GM19193 (cell line): ENCODE measurements around the gene TWF2.

ENCODE experiments used
- POLR2A ChIP-seq: IDR thresholded peaks from 4 replicates; pipeline ENCODE4 v1.6.1; 2011; ENCODE audit not compliant: insufficient read depth, insufficient read length; ENCODE audit errors: extremely low read depth

TWF2 gene

GRCh38 chr3:52265387-52265786 lies 26.4 kb upstream of the TWF2 start:
- TF ChIP-seq POLR2A, result no peak

DNA sequence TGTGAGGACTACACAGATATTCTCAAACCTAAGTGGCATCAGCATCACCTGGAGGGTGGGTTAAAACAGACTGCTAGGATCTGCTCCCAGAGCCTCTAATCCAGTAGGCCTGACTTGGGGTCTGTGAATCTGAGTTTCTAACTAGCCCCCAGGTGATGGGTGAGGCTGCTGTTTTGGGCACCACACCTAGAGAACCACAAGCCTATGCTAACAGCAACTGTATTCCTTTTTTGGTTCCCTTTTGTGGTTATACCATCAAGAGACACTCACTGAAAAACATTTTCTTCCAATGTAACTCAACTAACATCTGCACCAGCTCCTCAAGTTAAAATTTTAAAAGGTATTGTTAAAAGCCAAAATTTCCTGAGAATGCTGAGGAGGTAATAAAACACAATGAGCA lies 23.5 kb upstream of the TWF2 start:
- no peak for TF ChIP-seq POLR2A

DNA sequence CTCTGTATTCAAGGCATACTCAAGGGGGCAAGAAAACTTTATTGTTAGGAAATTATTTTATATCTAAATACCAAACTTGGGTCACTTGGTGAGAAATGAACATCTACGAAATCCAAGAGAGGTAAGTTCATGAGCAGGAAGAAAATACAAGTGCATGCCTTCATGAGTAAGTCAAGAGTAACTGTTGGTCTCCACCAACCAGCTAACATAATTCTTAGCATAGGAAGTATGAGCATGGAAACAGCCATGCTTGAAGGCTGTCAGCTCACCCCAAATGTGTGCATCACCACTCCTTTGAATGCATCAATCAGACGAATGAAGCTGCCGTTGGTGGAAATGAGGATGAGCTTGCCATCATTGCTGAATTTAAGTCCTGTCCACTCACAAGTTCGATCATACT lies 20.5 kb upstream of the TWF2 start:
- no peak for TF ChIP-seq POLR2A

DNA sequence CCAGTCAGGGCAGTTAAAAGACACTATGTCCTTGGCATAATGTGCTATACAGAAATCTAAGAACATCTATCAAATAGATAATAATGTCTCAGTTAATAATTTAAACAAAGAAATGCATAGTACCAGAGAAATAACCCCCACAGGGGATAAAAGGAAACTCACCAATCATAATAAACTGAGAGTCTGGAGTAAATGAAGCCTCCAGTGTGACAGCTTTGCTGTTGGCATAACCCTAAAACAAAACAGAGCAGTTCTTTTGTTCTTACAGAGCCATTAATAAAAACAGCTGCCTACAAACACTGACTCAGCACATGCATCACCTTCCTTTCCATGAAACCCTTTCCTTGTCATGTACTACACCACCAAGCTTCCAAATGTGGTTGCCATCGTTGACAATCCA lies 20.1 kb upstream of the TWF2 start:
- TF ChIP-seq POLR2A, result no peak

DNA sequence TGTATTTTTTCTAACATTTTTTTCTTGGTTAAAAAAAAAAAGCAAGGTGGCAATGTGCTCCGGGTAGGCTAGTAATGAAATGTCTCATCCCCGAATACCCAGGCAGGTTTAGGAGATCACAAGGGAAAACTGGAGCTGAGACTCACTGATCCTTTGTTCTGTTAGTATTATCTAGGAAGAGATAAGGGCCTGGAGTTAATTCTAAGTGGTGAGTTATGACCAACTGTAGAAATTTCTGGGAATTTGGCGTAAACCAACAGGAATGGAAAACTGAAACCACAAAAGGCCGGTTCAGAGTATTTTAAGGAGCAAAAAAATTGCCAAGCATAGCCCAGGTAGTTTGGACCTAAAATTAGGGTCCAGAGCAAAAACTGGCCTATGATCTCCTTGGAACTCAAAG lies 19.0 kb upstream of the TWF2 start:
- TF ChIP-seq POLR2A, result no peak

DNA sequence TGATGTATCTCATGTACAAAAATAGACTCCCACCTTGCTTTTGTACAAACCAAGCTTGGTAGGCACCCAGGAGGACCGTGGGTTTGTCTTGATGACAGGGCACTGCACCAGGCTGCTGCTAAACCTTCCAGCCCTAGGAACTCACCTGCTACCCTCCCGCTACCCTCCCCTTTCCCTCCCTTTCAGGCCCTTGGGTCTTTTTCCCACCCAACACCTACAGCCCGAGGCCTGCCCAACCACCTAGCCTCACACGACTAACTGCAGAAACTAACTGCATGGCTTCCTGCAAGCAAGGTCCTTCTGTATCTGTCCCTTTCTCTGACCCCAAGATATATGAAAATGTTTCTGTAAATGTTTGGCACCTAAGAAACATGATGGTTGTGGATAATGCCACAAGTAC lies 17.7 kb upstream of the TWF2 start:
- TF ChIP-seq POLR2A, result no peak

DNA sequence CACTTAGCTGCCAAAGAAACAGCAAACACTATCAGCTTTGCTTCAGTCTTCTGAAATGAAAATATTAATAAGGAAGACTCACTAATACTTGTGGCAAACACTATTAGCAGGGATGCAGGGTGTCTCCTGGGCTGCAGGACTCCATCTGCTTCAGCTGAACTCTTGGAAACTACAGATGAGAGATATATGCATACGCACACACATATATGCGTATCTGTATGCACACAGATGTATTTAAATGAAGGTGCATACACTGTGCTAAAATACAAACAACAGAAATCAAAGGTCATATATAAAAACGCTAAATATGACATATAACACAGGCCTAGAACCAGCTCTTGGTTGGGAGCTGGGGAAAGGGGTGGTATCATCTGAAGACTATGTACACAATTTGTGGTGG lies 17.2 kb upstream of the TWF2 start:
- TF ChIP-seq POLR2A, result no peak

- no peak for TF ChIP-seq POLR2A
Measured at GRCh38 chr3:52254608-52255007, 15.7 kb upstream of the TWF2 start.

DNA sequence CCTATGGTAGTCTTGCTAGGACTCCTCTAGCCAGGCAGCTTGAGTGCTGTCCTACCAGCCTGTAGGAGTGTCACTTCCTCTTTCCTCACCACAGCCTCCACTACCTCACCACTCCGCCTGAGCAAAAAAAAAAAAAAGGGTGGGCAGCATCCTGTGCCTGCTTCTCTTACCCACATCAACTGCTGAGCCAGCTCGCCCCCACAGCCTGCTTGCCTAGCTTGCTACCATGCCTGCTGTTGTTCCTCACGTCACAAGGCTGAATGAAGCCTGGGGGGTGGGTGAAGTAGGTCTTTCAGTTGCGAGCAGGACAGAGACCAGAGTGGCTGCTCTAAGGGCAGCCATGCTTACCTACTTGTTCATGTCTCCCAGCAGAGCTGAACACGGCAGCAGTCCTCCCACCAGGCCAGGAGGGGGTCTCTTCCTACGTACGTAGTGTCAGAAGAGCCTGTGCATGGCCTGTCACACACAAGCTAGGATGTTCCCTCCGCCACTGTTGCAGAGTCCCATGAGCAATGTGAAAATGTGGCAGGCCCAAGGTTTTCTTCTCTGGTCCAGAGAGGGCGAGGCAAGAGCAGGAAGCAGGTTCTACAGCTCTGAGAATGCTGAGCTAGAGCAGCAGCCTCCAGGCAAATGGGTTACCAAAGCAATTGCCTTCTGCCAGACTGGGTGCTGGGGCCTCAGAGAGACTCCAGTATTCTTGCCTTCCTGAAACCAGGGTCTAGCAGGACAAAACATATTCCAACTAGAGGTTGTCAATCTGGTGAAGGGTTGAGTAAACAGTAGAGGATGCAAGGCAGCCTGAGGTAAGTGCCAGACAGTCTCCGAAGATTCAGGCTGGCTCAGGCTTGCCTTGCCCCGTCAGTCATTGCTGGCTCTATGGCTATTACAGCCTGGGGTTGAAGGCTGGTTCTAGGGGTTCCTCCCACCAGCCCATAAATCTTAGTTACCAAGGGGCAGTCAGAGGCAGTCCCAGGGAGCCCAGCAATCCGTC lies 14.7 kb upstream of the TWF2 start:
- no peak for TF ChIP-seq POLR2A

- TF ChIP-seq POLR2A, result no peak
Measured at GRCh38 chr3:52250122-52250521, 11.2 kb upstream of the TWF2 start.

- no peak for TF ChIP-seq POLR2A
Measured at GRCh38 chr3:52249683-52250082, 10.7 kb upstream of the TWF2 start.

GRCh38 chr3:52248816-52249547 lies 10.0 kb upstream of the TWF2 start:
- TF ChIP-seq POLR2A, result no peak

GRCh38 chr3:52248165-52248541 lies 9.2 kb upstream of the TWF2 start:
- no peak for TF ChIP-seq POLR2A

GRCh38 chr3:52247409-52248164 lies 8.6 kb upstream of the TWF2 start:
- no peak for TF ChIP-seq POLR2A

DNA sequence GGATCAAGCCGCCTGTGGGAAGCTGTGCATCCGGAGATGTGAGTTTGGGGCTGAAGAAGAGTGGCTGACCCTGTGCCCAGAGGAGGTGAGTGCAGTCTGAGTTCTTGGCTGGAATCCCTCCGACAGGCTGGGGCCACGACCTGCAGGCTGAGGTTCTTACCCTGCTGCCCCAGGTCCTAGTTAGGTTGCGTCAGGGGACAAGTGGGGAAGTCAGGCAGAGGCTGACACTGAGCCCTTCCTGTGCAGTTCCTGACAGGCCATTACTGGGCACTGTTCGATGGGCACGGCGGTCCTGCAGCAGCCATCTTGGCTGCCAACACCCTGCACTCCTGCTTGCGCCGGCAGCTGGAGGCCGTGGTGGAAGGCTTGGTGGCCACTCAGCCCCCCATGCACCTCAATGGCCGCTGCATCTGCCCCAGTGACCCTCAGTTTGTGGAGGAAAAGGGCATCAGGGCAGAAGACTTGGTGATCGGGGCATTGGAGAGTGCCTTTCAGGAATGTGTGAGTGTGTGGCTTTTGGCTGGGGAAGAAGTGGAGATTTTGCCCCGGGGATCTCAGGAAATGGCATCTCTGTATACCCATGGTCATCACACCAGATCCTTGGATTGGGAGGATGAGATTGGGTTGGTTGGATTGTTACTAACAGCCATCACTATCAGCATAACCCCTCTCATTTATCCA lies 7.9 kb upstream of the TWF2 start:
- TF ChIP-seq POLR2A, result no peak

DNA sequence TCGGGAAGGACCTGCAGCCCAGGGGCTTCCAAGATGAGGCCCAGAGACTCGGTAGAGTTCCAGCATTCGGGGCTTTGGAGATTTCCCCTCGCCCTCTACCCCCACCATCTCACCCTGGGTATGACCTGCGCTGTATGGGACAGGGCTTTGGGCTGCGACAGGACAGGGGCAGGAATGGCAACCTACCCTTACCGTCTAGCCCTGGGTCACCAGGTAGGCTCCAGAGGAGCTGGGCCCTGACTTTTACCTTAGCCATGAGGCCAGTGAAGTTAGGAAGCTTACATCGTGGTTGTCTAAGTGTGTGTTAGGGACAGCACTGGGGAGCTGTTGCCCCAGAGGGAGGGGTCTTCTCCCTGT lies 7.3 kb upstream of the TWF2 start:
- TF ChIP-seq POLR2A, result no peak
